Measurements from ENCODE around the gene PRR19.
"Not testable (repeated sequence)": the region's sequence is repeated elsewhere in the genome, so short reads cannot be mapped to it uniquely, and the experiment has no call there.

Gene PRR19

GRCh38 chr19:42325896-42326771 lies 24.2 kb downstream of the PRR19 start:
- no peak for DNase-seq (ENCODE audit: low read depth, low spot score)

DNA sequence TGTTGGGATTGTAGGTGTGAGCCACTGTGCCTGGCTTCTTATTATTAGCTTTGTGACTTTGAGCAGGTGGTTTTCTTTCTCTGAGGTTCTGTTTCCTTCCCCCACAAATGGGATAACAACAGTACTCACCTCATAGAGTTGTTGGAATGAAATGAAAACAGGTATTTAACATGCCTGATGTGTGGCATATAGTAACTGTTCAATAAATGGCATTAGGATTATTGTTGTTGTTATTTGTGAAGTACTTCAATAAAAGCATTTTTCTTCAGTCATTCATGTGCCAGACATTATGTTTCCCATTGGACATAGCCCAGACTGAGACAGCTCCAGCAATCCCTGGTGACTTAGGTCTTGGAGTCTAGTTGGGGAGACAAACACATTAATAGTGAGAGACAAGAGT lies 25.0 kb downstream of the PRR19 start:
- DNase-seq (ENCODE audit: low read depth, low spot score): no peak

DNA sequence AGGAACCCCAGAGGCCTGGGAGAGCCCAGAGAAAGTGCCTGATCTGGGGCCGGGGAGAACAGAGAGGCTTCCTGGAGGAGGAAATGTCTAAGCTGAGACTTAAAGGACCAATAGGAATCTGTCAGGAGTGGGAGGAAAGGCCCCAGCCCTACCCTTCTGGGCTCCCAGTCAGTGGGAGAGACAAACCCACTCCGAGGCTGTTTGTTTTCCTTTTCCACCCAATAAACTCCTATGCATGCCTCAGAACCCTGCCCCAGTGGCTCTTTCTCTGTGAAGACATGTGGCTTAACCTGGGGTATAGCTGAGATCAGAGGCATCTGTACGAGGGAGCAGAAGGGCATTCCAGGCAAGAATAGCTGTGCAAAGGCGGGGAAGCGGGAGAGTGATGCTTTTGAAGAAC lies 25.4 kb downstream of the PRR19 start:
- no peak for DNase-seq (ENCODE audit: low read depth, low spot score)

DNA sequence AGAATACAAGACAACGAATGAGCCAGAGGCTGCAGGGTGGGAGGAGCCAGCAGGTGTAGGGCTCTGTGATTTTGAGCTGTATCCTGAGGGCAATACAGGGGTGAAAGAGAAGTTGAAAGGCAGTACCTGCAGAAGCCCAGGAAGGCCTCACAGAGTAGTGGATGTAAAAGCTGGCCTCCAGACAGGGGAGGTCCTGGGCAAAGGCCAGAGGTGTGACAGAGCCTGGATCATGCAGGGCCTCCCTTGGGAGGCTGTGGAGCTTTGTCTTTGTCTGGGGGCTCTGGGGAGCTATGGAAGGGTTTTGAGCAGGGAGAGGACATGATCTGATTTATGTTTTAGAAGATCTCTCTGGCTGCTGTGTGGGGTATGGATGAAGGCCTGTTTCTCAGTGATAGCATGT lies 26.2 kb downstream of the PRR19 start:
- no peak for DNase-seq (ENCODE audit: low read depth, low spot score)

GRCh38 chr19:42328854-42329253 lies 26.9 kb downstream of the PRR19 start:
- DNase-seq (ENCODE audit: low read depth, low spot score): no peak

GRCh38 chr19:42330241-42330711 lies 28.3 kb downstream of the PRR19 start:
- DNase-seq (ENCODE audit: low read depth, low spot score): no peak

DNA sequence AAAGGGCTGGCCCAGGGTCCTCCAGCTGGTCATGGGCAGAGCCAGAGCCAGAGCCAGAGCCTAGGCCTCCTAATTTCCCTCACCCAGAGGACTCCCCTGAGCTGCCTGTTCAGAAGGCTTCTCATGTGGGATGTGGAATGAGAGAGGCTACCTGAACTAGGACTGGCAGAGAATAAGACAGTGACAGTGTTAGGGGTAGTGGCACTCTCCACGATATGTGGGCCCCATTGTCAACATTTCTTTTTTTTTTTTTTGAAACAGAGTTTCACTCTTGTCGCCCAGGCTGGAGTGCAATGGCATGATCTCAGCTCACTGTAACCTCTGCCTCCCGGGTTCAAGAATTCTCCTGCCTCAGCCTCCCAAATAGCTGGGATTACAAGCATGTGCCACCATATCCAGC lies 29.4 kb downstream of the PRR19 start:
- not testable (repeated sequence) for DNase-seq (ENCODE audit: low read depth, low spot score)

GRCh38 chr19:42332059-42332458 lies 30.1 kb downstream of the PRR19 start:
- DNase-seq (ENCODE audit: low read depth, low spot score): no peak

- no peak for DNase-seq (ENCODE audit: low read depth, low spot score)
These were observed 31.1 kb downstream of the PRR19 start for GRCh38 chr19:42333018-42333417.

DNA sequence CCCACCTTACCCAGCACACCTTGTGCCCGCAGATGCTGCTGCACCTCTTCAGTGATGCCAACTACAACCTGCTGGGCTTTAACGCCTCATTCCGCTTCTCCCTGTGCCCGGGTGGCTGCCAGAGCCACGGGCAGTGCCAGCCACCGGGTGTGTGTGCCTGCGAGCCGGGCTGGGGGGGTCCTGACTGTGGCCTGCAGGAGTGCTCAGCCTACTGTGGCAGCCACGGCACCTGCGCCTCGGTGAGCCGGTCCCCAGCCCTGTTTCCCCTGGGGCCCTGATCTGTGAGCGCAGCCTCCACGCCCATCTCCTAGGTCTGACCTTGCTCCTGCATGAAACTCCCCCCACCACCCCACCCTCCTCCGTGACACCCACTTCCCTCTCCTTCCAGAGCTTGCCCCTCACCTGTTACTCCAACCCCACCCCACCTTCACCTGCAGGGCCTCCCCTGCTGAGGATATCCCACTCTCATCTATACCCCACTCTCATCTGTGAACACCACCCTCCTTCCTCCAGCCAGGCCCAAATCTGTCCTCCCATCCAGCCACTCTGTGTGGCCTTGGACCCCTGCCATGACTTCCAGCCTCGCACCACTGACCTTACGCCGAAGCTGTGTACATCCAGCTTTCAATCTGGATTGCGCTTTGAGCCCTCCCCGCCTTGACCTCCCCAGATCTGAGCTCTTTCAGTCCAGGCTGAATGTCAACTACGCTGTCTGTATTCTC lies 32.2 kb downstream of the PRR19 start:
- no peak for DNase-seq (ENCODE audit: low read depth, low spot score)

- DNase-seq (ENCODE audit: low read depth, low spot score): no peak
These were observed 32.9 kb downstream of the PRR19 start for GRCh38 chr19:42334697-42335373.

- DNase-seq (ENCODE audit: low read depth, low spot score): no peak
These were observed 33.5 kb downstream of the PRR19 start for GRCh38 chr19:42335374-42335936.

DNA sequence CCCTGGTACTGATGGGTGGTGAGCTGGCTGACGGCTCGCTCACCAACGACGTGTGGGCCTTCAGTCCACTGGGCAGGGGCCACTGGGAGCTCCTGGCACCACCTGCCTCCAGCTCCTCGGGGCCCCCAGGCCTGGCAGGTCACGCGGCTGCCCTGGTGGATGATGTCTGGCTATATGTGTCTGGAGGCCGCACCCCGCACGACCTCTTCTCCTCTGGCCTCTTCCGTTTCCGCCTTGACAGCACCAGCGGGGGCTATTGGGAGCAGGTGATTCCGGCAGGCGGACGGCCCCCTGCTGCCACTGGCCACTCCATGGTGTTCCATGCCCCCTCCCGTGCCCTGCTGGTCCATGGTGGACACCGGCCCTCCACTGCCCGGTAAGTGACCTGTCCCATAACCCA lies 34.0 kb downstream of the PRR19 start:
- no peak for DNase-seq (ENCODE audit: low read depth, low spot score)

GRCh38 chr19:42339126-42339860 lies 37.4 kb downstream of the PRR19 start:
- DNase-seq (ENCODE audit: low read depth, low spot score): not testable (repeated sequence)

- not testable (repeated sequence) for DNase-seq (ENCODE audit: low read depth, low spot score)
These were observed 38.0 kb downstream of the PRR19 start for GRCh38 chr19:42339922-42340321.

DNA sequence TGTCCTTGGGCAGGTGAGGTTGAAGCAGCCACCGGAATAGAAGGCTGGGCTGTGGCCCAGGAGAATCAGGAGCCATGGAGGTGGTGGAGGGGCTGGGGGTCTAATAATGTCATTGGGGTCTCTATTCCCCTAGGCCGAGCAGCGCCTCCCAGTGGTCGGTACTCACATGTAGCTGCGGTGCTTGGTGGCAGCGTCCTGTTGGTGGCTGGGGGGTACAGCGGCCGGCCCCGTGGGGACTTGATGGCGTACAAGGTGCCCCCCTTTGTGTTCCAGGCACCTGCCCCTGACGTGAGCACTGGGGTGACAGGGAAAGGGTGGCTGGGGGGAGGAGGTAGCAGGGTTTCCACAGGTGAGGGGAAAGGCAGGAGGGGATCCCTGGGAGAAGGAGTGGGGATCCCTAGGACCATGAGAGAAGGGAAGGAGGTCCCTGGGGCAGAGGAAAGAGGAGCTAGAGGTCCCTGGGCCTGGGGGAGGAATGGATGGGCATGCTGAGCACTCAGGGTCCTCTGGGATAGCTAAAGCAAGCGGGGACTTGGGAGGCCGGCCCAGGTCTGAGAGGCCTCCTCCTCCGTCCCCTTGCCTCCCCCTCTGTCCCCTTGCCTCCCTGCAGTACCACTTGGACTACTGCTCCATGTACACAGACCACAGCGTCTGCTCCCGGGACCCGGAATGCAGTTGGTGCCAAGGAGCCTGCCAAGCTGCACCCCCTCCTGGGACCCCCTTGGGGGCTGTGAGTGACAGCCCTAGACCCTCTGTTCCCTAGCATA lies 41.6 kb downstream of the PRR19 start:
- DNase-seq (ENCODE audit: low read depth, low spot score): no peak

GRCh38 chr19:42344336-42344893 lies 42.5 kb downstream of the PRR19 start:
- DNase-seq (ENCODE audit: low read depth, low spot score): no peak

DNA sequence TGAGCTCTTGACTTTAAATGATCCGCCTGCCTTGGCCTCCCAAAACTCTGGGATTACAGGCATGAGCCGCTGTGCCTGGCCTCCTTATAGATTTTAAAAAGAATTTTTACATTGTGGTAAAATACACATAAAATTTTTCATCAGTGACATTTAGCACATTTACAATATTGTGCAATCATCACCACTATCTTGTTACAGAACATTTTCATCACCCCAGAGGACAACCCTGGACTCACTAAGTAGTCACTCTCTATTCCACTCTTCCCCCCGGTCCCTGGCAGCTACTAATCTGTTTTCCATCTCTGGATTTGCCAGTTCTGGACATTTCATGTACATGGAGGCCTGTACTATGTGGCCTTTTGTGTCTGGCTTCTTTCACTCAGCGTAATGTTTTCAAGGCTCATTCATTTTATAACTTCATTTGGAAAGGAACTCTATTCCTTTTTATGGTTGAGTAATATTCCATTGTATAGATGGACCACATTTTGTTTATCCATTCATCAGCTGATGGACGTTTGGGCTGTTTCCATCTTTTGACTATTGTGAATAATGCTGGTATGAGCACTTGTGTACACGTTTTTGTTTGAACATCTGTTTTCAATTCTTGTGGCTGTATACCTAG lies 43.4 kb downstream of the PRR19 start:
- DNase-seq (ENCODE audit: low read depth, low spot score): no peak

- no peak for DNase-seq (ENCODE audit: low read depth, low spot score)
These were observed 46.3 kb downstream of the PRR19 start for GRCh38 chr19:42348211-42348610.
